Suprapubic skin (tissue), 4 donors: Measurements from ENCODE around the gene SLC6A19. TPM values are rescaled to one million over a fixed set of nuclear protein-coding genes. Genes with fewer than 3 reads are reported as not detected.

ENCODE experiments used
- DNase-seq, 2 donors: peaks; one replicate each; pipeline ENCODE4 v3.0.0-alpha.2; 2019; ENCODE audit warnings: low spot score in 2 of 2
- H3K27ac ChIP-seq: fragments of 200-600 bp; sonication (generic); one replicate; pipeline ENCODE4 v1.5.1; 2019
- H3K27me3 ChIP-seq: fragments of 200-600 bp; sonication (generic); one replicate; pipeline ENCODE4 v1.5.1; 2019
- H3K36me3 ChIP-seq: fragments of 200-600 bp; sonication (generic); one replicate; pipeline ENCODE4 v1.5.1; 2019
- H3K4me1 ChIP-seq: fragments of 200-600 bp; sonication (generic); one replicate; pipeline ENCODE4 v1.5.1; 2019
- H3K4me3 ChIP-seq: fragments of 200-600 bp; sonication (generic); one replicate; pipeline ENCODE4 v1.5.1; 2019; ENCODE audit warnings: mild to moderate bottlenecking
- H3K9me3 ChIP-seq: fragments of 200-600 bp; sonication (generic); one replicate; pipeline ENCODE4 v1.5.1; 2019
- CTCF ChIP-seq, 2 donors: fragments of 200-600 bp in 1 of 2; fragments of 450-650 bp in 1 of 2; sonication (generic) in 1 of 2; IDR thresholded peaks; one replicate each; pipeline ENCODE4 v1.5.1; 2016 to 2019; ENCODE audit warnings: antibody characterized with exemption in 2 of 2, mild to moderate bottlenecking in 1 of 2, moderate library complexity in 1 of 2
- EP300 ChIP-seq: sonication (generic); formaldehyde crosslinking; IDR thresholded peaks from one replicate; pipeline ENCODE4 v1.6.1; 2017; ENCODE audit warnings: antibody characterized with exemption
- POLR2A ChIP-seq, 2 donors: fragments of 450-650 bp; IDR thresholded peaks; one replicate each; pipeline ENCODE4 v1.6.1; 2017; ENCODE audit warnings: antibody characterized with exemption in 2 of 2, mild to moderate bottlenecking in 2 of 2, moderate library complexity in 2 of 2
- POLR2AphosphoS5 ChIP-seq, 3 donors: sonication (generic); formaldehyde crosslinking; IDR thresholded peaks; one replicate each; pipeline ENCODE4 v1.6.1; 2017; ENCODE audit warnings: antibody characterized with exemption in 3 of 3
- WGBS: methylation state at CpG from one replicate; pipeline ENCODE4 v1.1.5; 2018; 5-methylcytosine and 5-hydroxymethylcytosine counted together
- total RNA-seq, 4 donors: library from RNA; depleted of rRNA; stranded (reverse); fragments of >200 nt; gene quantifications; one replicate each; pipeline ENCODE4 v1.1.0, GENCODE V29; 2016

Gene SLC6A19
- total RNA-seq, 4 donors from 2014 or later: 0.23 TPM; not detected in 3

GRCh38 chr5:1209489-1209852 lies 8.1 kb downstream of the SLC6A19 start:
- 61% methylated on average over 2 of the region's 2 CpGs for WGBS
- H3K27me3 ChIP-seq: peaks cover 52% of the 10 kb centered on the region

GRCh38 chr5:1209896-1210776 lies 8.7 kb downstream of the SLC6A19 start:
- H3K27ac ChIP-seq: no peak overlapping the region
- WGBS: 62% methylated on average over 10 of the region's 21 CpGs
- no peaks in the 10 kb centered on the region for H3K4me1 ChIP-seq
- H3K9me3 ChIP-seq: no peaks in the 10 kb centered on the region
- no peak for DNase-seq
- H3K27me3 ChIP-seq: peaks cover 50% of the 10 kb centered on the region
- no peaks in the 10 kb centered on the region for H3K36me3 ChIP-seq
- H3K4me3 ChIP-seq: no peak overlapping the region
- TF ChIP-seq POLR2AphosphoS5 (IDR thresholded peaks at IDR 0.05) (no peak), EP300 (no peak), CTCF (IDR thresholded peaks at IDR 0.05) (no peak), POLR2A (IDR thresholded peaks at IDR 0.05) (no peak)

More at GRCh38 chr5:1209489-1209852, 8.1 kb downstream of the SLC6A19 start:
- Histone ChIP-seq H3K9me3 (no peaks in the 10 kb centered on the region), H3K27ac (no peak overlapping the region), H3K4me1 (no peaks in the 10 kb centered on the region), H3K4me3 (no peak overlapping the region), H3K36me3 (no peaks in the 10 kb centered on the region)
- no peak for DNase-seq
- TF ChIP-seq POLR2A (IDR thresholded peaks at IDR 0.05): no peak
- TF ChIP-seq CTCF (IDR thresholded peaks at IDR 0.05): no peak
- no peak for TF ChIP-seq EP300
- no peak for TF ChIP-seq POLR2AphosphoS5 (IDR thresholded peaks at IDR 0.05)

GRCh38 chr5:1210832-1211251 lies 9.4 kb downstream of the SLC6A19 start:
- Histone ChIP-seq H3K4me3 (no peak overlapping the region), H3K4me1 (no peaks in the 10 kb centered on the region), H3K36me3 (no peaks in the 10 kb centered on the region), H3K27me3 (peaks cover 43% of the 10 kb centered on the region), H3K9me3 (no peaks in the 10 kb centered on the region), H3K27ac (no peak overlapping the region)
- 51% methylated on average over 5 of the region's 21 CpGs for WGBS
- TF ChIP-seq EP300 (no peak), POLR2A (IDR thresholded peaks at IDR 0.05) (no peak), CTCF (IDR thresholded peaks at IDR 0.05) (no peak), POLR2AphosphoS5 (IDR thresholded peaks at IDR 0.05) (no peak)
- no peak for DNase-seq

GRCh38 chr5:1211701-1212100 lies 10.3 kb downstream of the SLC6A19 start:
- Histone ChIP-seq H3K27me3 (peaks cover 37% of the 10 kb centered on the region), H3K27ac (no peak overlapping the region), H3K4me1 (no peaks in the 10 kb centered on the region), H3K4me3 (no peak overlapping the region), H3K36me3 (no peaks in the 10 kb centered on the region), H3K9me3 (no peaks in the 10 kb centered on the region)
- no peak for DNase-seq
- 94% methylated on average over 9 of the region's 9 CpGs for WGBS
- TF ChIP-seq POLR2A (IDR thresholded peaks at IDR 0.05) (no peak), POLR2AphosphoS5 (IDR thresholded peaks at IDR 0.05) (no peak), EP300 (no peak), CTCF (IDR thresholded peaks at IDR 0.05) (no peak)

GRCh38 chr5:1212271-1212670 lies 10.9 kb downstream of the SLC6A19 start:
- no peaks in the 10 kb centered on the region for H3K36me3 ChIP-seq
- H3K27ac ChIP-seq: no peak overlapping the region
- TF ChIP-seq POLR2AphosphoS5 (IDR thresholded peaks at IDR 0.05): no peak
- TF ChIP-seq EP300: no peak
- no peak for TF ChIP-seq POLR2A (IDR thresholded peaks at IDR 0.05)
- TF ChIP-seq CTCF (IDR thresholded peaks at IDR 0.05): no peak
- no peak for DNase-seq
- 86% methylated on average over 6 of the region's 20 CpGs for WGBS
- no peaks in the 10 kb centered on the region for H3K4me1 ChIP-seq
- H3K27me3 ChIP-seq: peaks cover 34% of the 10 kb centered on the region
- no peaks in the 10 kb centered on the region for H3K9me3 ChIP-seq
- H3K4me3 ChIP-seq: no peak overlapping the region
